NT2/D1 (cell line): ENCODE data around the gene CLEC1B.

Source experiments
- SUZ12 ChIP-seq: IDR thresholded peaks from 2 replicates; pipeline ENCODE4 v1.6.1; 2011; ENCODE audit not compliant: insufficient read length, insufficient read depth; ENCODE audit errors: extremely low read depth
- ZNF274 ChIP-seq: IDR thresholded peaks from 2 replicates; pipeline ENCODE4 v1.6.1; 2011; ENCODE audit warnings: mild to moderate bottlenecking, low read depth, low read length

DNA sequence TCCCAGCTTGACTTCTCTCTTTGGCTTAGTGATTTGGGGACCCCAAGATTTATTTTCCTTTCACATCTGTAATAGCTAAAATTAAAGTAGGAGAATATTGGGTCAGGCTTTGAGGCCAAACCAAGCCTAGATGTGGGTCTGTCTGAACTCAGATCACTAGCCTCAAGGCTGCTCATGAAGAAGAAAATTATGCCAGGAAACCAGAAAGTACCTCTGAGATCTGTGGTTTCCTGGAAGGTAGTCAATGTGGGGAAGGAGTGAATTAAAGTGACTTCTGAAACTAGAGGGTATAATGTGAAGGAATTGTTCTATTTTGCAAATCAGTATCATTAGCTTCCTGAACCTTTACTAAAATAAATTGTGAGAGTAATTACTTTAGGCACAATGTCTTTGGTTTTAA is 41.1 kb downstream of the CLEC1B start:
- TF ChIP-seq SUZ12 (no peak), ZNF274 (no peak)
